CD14-positive monocyte (primary cell): Measurements from ENCODE around the gene SMIM35. TPM values are rescaled to one million over a fixed set of nuclear protein-coding genes. Genes with fewer than 3 reads are reported as not detected.

Source experiments
- DNase-seq, 3 donors: peaks; one replicate each; pipeline ENCODE4 v3.0.0-alpha.2; 2011 to 2022
- H2AFZ ChIP-seq: 2 replicates; pipeline ENCODE4 v1.6.0; 2012; ENCODE audit warnings: mild to moderate bottlenecking, low read depth, low read length, inconsistent platforms; ENCODE audit not compliant: insufficient read depth, poor library complexity, severe bottlenecking
- H3K27ac ChIP-seq, 2 donors: 1 replicate in 1 of 2; 2 replicates in 1 of 2; pipeline ENCODE4 v1.5.1; 2012 to 2013; ENCODE audit warnings: low read length in 2 of 2, control low read depth in 1 of 2, inconsistent platforms in 1 of 2, low read depth in 1 of 2, mild to moderate bottlenecking in 1 of 2
- H3K27me3 ChIP-seq, 2 donors: one replicate each; pipeline versions ENCODE4 v1.6.0 to v1.6.1; 2011 to 2013; ENCODE audit warnings: low read length in 2 of 2; ENCODE audit not compliant: control insufficient read depth in 2 of 2, insufficient read depth in 2 of 2
- H3K36me3 ChIP-seq, 2 donors: replicated peaks in 1 of 2; 1 replicate in 1 of 2; 2 replicates in 1 of 2; pipeline versions ENCODE4 v1.5.1 to v1.6.1; 2012 to 2013; ENCODE audit warnings: low read length in 2 of 2, control low read depth in 1 of 2, inconsistent platforms in 1 of 2, mild to moderate bottlenecking in 1 of 2; ENCODE audit not compliant: insufficient read depth in 2 of 2, control insufficient read depth in 1 of 2
- H3K4me1 ChIP-seq, 2 donors: 1 replicate in 1 of 2; 2 replicates in 1 of 2; pipeline versions ENCODE4 v1.5.1 to v1.6.1; 2012 to 2013; ENCODE audit warnings: low read length in 2 of 2, control low read depth in 1 of 2, inconsistent platforms in 1 of 2, mild to moderate bottlenecking in 1 of 2, moderate library complexity in 1 of 2; ENCODE audit not compliant: insufficient read depth in 2 of 2, control insufficient read depth in 1 of 2
- H3K4me2 ChIP-seq: replicated peaks from 2 replicates; pipeline ENCODE3; 2012; ENCODE audit warnings: low read length, moderate library complexity, mild to moderate bottlenecking; ENCODE audit not compliant: poor library complexity, severe bottlenecking; ENCODE audit errors: extremely low read depth
- H3K4me3 ChIP-seq, 3 experiments: fragments of 200-600 bp in 1 of 3; sonication (generic) in 1 of 3; replicated peaks in 1 of 3; 1 replicate in 2 of 3; 2 replicates in 1 of 3; pipeline ENCODE4 v1.5.1; 2011 to 2013; ENCODE audit warnings: low read length in 3 of 3, mild to moderate bottlenecking in 3 of 3, control low read depth in 2 of 3, low read depth in 2 of 3, inconsistent platforms in 1 of 3, moderate library complexity in 1 of 3
- H3K79me2 ChIP-seq: 2 replicates; pipeline ENCODE4 v1.6.0; 2012; ENCODE audit warnings: mild to moderate bottlenecking, control low read depth, inconsistent platforms, low read length, moderate library complexity; ENCODE audit not compliant: insufficient read depth
- H3K9ac ChIP-seq: 2 replicates; pipeline ENCODE4 v1.6.0; 2017; ENCODE audit warnings: low read length, mild to moderate bottlenecking; ENCODE audit not compliant: insufficient read depth, poor library complexity, severe bottlenecking
- H3K9me3 ChIP-seq, 2 donors: replicated peaks in 1 of 2; 1 replicate in 1 of 2; 2 replicates in 1 of 2; pipeline versions ENCODE4 v1.5.1 to v1.6.1; 2012 to 2013; ENCODE audit warnings: low read length in 2 of 2, control low read depth in 1 of 2; ENCODE audit not compliant: control insufficient read depth in 1 of 2, insufficient read depth in 1 of 2
- H4K20me1 ChIP-seq: 2 replicates; pipeline ENCODE4 v1.6.0; 2012; ENCODE audit warnings: mild to moderate bottlenecking, low read length, control low read depth, moderate library complexity; ENCODE audit not compliant: insufficient read depth
- H3K27ac Mint-ChIP-seq, 7 donors: one replicate each; pipeline ENCODE4 v1.8.0; 2020; ENCODE audit warnings: mild to moderate bottlenecking in 7 of 7, mixed read lengths in 7 of 7, moderate library complexity in 6 of 7, inconsistent platforms in 2 of 7
- H3K27me3 Mint-ChIP-seq, 3 donors: one replicate each; pipeline ENCODE4 v1.8.0; 2021 to 2022; ENCODE audit warnings: low read depth in 3 of 3, mild to moderate bottlenecking in 3 of 3, mixed read lengths in 3 of 3, moderate library complexity in 3 of 3, inconsistent platforms in 1 of 3
- H3K36me3 Mint-ChIP-seq, 2 donors: one replicate each; pipeline ENCODE4 v1.8.0; 2020; ENCODE audit warnings: mixed read lengths in 2 of 2, inconsistent platforms in 1 of 2, mild to moderate bottlenecking in 1 of 2
- H3K4me1 Mint-ChIP-seq: one replicate; pipeline ENCODE4 v1.8.0; 2020; ENCODE audit warnings: mild to moderate bottlenecking, mixed read lengths
- H3K4me3 Mint-ChIP-seq, 2 donors: one replicate each; pipeline ENCODE4 v1.8.0; 2020; ENCODE audit warnings: mild to moderate bottlenecking in 2 of 2, mixed read lengths in 2 of 2, moderate library complexity in 1 of 2
- H3K9me3 Mint-ChIP-seq, 7 donors: one replicate each; pipeline ENCODE4 v1.8.0; 2020 to 2022; ENCODE audit warnings: mixed read lengths in 7 of 7, mild to moderate bottlenecking in 6 of 7, moderate library complexity in 6 of 7, inconsistent platforms in 2 of 7
- WGBS: methylation state at CpG from one replicate; pipeline ENCODE4 v1.1.5; 2013; ENCODE audit warnings: missing lambda C conversion rate; ENCODE audit not compliant: insufficient coverage; 5-methylcytosine and 5-hydroxymethylcytosine counted together
- intact Hi-C, 2 donors: fragments of 100-400 bp; cut with micrococcal nuclease; formaldehyde crosslinking; loops; one replicate each; pipeline versions ENCODE4 v1.15.0 to v1.15.1; 2023
- polyA plus RNA-seq, 3 donors: library from polyadenylated mRNA; depleted of rRNA in 1 of 3; unstranded in 2 of 3; stranded (reverse) in 1 of 3; fragments of 300-500 nt in 2 of 3; fragments of >200 nt in 1 of 3; fragmentation: Illumina TruSeq in 2 of 3; gene quantifications; 1 replicate in 2 of 3; 2 replicates in 1 of 3; pipeline ENCODE4 v1.2.3, GENCODE V29; 2012 to 2021
- TF ChIP-seq, protein P1 (sequence below): fragments of 200-600 bp; IDR thresholded peaks from one replicate; pipeline ENCODE4 v1.8.0; 2022; ENCODE audit warnings: antibody characterized with exemption, mild to moderate bottlenecking

Gene SMIM35
- polyA plus RNA-seq, 3 donors, result 0.05 to 0.29 (median 0.11) TPM

DNA sequence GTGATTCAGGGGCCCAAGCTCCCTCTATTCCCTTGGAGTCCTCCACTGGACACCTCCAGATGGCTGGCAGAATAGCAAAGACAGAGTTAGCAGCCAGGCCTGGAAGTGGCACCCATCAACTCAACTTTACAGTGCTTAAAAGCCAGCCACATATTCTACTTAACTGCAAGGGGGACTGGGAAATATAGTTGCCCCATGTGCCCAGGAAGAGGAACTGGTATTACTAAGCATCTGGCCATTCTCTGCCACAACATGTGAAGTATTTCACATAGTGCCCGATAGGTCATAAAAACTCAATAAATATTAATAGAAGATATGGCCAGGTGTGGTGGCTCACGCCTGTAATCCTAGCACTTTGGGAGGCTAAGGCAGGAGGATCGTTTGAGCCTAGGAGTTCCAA is 106.0 kb downstream of the SMIM35 start:
- peaks cover 20% of the 10 kb centered on the region in 2 donors for H3K36me3 Mint-ChIP-seq
- H3K27ac Mint-ChIP-seq, result peak overlapping the region; percentile 97 to 100 (median 98)
- peaks cover 71 to 77% of the 10 kb centered on the region in 2 donors for H3K4me1 ChIP-seq

DNA sequence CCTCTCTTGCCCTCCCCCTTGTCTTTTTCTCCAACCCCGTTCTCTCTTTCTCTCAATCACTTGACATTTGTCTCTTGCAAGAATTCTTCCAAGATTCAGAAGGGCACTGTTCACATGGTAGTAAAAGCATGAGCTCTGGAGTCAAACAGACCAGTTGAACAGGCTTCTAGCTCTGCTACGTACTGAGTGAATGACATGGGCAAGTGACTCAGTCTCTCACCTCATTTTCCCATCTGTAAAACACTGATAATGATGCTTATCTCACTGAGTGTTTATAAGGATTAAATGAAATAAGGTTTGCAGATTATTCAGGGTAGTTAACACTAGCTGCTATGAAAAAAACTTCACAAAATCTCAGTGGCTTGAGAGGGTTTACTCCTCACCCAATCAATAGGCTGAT is 106.5 kb downstream of the SMIM35 start:
- Histone ChIP-seq H3K79me2 (peaks cover 12% of the 10 kb centered on the region), H3K4me2 (peak overlapping the region; percentile 66), H4K20me1 (no peaks in the 10 kb centered on the region), H3K27ac (peak overlapping the region; percentile 93 to 98), H3K4me3 (peak overlapping the region in 2 of 3 experiments; percentile 2 to 57), H3K9me3 (no peaks in the 10 kb centered on the region), H2AFZ (no peak overlapping the region), H3K4me1 (peaks cover 70 to 77% of the 10 kb centered on the region in 2 donors), H3K9ac (peak overlapping the region; percentile 72), H3K27me3 (no peaks in the 10 kb centered on the region), H3K36me3 (no peaks in the 10 kb centered on the region)
- Mint-ChIP-seq H3K9me3 (peaks cover 0 to 3% (median 0%) of the 10 kb centered on the region in 7 donors), H3K4me3 (peak overlapping the region; percentile 54 to 73), H3K27ac (peak overlapping the region; percentile 97 to 100 (median 98)), H3K36me3 (peaks cover 20% of the 10 kb centered on the region in 2 donors), H3K4me1 (peaks cover 85% of the 10 kb centered on the region), H3K27me3 (peaks cover 0 to 3% (median 1%) of the 10 kb centered on the region in 3 donors)
- intact Hi-C loops, result no loop called here
- peak in 1 of 3 donors; percentile 50 for DNase-seq
- 40% methylated on average over 1 of the region's 2 CpGs for WGBS
- TF ChIP-seq, protein P1, sequence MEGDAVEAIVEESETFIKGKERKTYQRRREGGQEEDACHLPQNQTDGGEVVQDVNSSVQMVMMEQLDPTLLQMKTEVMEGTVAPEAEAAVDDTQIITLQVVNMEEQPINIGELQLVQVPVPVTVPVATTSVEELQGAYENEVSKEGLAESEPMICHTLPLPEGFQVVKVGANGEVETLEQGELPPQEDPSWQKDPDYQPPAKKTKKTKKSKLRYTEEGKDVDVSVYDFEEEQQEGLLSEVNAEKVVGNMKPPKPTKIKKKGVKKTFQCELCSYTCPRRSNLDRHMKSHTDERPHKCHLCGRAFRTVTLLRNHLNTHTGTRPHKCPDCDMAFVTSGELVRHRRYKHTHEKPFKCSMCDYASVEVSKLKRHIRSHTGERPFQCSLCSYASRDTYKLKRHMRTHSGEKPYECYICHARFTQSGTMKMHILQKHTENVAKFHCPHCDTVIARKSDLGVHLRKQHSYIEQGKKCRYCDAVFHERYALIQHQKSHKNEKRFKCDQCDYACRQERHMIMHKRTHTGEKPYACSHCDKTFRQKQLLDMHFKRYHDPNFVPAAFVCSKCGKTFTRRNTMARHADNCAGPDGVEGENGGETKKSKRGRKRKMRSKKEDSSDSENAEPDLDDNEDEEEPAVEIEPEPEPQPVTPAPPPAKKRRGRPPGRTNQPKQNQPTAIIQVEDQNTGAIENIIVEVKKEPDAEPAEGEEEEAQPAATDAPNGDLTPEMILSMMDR, result no peak

More for the DNA sequence above, 106.0 kb downstream of the SMIM35 start:
- Histone ChIP-seq H3K4me3 (peak overlapping the region in 1 of 3 experiments; percentile 57), H4K20me1 (no peaks in the 10 kb centered on the region), H3K9me3 (no peaks in the 10 kb centered on the region), H3K4me2 (peak overlapping the region; percentile 66), H3K9ac (peak overlapping the region; percentile 72), H3K27me3 (no peaks in the 10 kb centered on the region), H3K27ac (peak overlapping the region; percentile 93 to 98), H3K79me2 (peaks cover 17% of the 10 kb centered on the region), H2AFZ (no peak overlapping the region), H3K36me3 (no peaks in the 10 kb centered on the region)
- Mint-ChIP-seq H3K4me3 (peak overlapping the region in 1 of 2 donors; percentile 73), H3K27me3 (peaks cover 0 to 3% (median 1%) of the 10 kb centered on the region in 3 donors), H3K4me1 (peaks cover 84% of the 10 kb centered on the region), H3K9me3 (peaks cover 0 to 3% (median 0%) of the 10 kb centered on the region in 7 donors)
- TF ChIP-seq, protein P1, result no peak
- peak; percentile 66 to 85 (median 78) for DNase-seq
- no CpG with 5 or more reads among the region's 3 CpGs for WGBS
- intact Hi-C loops, result no loop called here
